KOPT-K1 (cell line): ENCODE results near the gene HUNK.
"Not testable (repeated sequence)": the region's sequence is repeated elsewhere in the genome, so short reads cannot be mapped to it uniquely, and the experiment has no call there.

Experiments
- H3K27ac ChIP-seq: fragments of 200-600 bp; sonication (generic); 2 replicates; pipeline ENCODE4 v1.5.1; 2016; ENCODE audit warnings: antibody characterized with exemption, mild to moderate bottlenecking, low read depth, low read length; ENCODE audit not compliant: poor library complexity, severe bottlenecking
- H3K36me3 ChIP-seq: fragments of 200-600 bp; sonication (generic); 2 replicates; pipeline ENCODE4 v1.5.1; 2017; ENCODE audit warnings: antibody characterized with exemption, mild to moderate bottlenecking, low read length, moderate library complexity; ENCODE audit not compliant: insufficient read depth
- H3K9me3 ChIP-seq: fragments of 200-600 bp; sonication (generic); 2 replicates; pipeline ENCODE4 v1.5.1; 2017; ENCODE audit warnings: antibody characterized with exemption, low read length, mild to moderate bottlenecking; ENCODE audit not compliant: insufficient read depth, poor library complexity, severe bottlenecking

Gene HUNK

DNA sequence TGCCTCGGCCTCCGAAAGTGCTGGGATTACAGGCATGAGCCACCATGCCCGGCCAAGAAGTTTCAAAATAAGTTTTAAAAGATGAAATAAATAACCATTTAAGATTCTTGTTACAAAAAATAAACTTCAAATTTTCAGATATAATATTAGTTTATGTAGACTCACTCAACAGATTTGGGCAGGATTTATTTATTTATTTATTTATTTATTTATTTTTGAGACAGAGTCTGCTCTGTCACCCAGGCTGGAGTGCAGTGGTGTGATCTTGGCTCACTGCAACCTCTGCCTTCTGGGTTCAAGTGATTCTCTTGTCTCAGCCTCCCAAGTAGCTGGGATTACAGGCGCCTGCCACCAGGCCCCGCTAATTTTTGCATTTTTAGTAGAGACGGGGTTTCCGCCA is 15.2 kb upstream of the HUNK start:
- H3K9me3 ChIP-seq, H3K36me3 ChIP-seq, H3K27ac ChIP-seq: not testable (repeated sequence)

DNA sequence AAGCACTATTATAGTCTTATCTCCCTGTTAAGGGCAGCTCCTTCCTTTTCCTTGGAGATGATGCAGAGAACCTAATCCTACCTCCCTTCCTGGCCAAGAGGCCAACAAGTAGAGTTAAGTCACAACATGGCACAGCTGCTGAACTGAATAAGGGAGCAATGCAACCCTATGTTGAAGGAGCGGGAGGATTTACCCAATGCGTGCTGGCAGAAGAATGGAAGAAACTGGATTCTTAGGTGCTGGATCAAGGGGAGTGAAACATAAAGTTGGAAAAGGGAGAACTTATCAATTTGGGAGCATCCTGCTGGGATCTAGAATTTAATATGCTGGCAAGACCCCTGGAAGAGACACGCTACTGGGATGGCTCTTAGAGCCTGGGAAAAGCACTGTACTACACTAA is 12.0 kb upstream of the HUNK start:
- no peak overlapping the region for H3K27ac ChIP-seq
- peaks cover 4% of the 10 kb centered on the region for H3K9me3 ChIP-seq

DNA sequence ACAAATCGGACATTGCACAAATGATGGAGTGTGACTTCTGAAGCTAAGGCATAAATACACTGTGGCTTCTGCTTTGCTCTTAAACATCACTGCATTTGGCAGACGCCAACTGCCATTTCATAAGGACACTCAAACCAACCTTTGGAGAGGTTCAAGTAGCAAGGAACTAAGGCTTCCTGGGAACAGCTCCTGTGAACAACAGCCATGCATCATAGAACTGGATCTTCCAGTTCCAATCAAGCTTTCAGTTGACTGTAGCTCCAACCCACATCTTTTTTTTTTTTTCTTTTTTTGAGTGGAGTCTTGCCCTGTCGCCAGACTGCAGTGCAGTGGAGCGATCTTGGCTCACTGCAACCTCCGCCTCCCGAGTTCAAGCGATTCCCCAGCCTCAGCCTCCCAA is 10.7 kb upstream of the HUNK start:
- Histone ChIP-seq H3K36me3 (no peaks in the 10 kb centered on the region), H3K9me3 (peaks cover 4% of the 10 kb centered on the region), H3K27ac (no peak overlapping the region)

More for the DNA sequence above, 12.0 kb upstream of the HUNK start:
- H3K36me3 ChIP-seq: no peaks in the 10 kb centered on the region

DNA sequence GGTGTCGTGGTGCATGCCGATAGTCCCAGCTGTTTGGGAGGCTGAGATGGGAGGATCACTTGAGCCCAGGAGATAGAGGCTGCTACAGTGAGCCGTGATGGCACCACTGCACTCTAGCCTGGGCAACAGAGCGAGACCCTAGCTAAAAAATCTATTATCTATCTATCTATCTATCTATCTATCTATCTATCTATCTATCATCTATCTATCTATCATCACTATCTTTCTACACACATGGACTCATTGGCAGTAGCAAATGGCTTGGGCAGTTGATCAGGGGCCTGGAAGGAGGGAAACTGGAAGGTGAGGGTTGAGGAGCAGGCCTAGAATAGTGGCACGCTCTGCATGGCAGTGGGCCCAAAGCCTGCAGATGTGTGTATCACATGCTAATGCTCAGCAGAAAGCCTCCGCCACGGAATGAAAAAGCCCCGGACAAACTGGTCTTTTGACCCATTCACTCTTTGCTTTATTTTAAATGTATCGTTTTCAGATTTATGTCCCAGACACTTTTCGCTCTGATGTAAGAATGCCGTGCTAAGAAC is 7.3 kb upstream of the HUNK start:
- no peaks in the 10 kb centered on the region for H3K36me3 ChIP-seq
- peaks cover 3% of the 10 kb centered on the region for H3K9me3 ChIP-seq
- H3K27ac ChIP-seq: no peak overlapping the region

DNA sequence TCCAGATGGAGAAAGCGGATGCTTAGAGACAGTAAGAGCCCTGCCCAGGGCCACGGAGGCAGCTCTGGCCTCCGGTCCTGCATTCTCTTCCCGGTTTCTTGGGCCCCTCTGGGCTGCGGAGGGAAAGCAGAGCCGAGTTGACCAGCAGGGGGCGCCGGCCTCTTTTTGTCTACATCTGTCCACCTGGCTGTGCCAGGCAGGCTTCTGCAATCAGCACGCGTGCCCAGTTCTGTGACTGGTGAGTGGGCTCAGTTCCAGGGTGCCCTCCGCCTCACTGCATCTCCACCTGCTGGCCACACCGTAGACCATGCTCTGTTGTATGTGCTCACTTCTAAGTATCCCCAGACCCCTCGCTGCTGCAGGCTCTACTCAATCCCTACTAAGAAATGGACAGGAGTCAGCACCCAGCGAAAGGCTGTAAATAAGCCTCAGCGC is 6.7 kb upstream of the HUNK start:
- Histone ChIP-seq H3K9me3 (no peaks in the 10 kb centered on the region), H3K36me3 (no peaks in the 10 kb centered on the region), H3K27ac (no peak overlapping the region)

DNA sequence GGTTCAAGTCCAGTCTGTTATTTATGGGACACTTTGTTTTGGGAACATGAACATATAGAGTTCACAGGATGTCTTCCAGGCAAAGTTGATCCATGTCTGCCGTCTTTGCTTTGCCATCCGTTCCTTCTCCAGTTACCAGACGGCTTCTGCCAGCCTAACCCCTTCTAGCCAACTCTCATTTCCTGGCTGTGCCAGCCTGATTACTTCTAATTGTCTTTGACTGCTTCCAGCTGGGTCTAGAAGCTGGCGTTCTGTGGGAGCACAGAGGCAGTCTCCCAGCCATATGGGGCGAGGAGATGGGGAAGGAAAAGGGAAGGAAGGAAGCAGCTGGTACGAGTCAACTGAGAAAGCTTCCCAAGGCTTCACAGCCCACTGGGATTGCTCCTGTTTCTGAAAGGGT is 3.1 kb upstream of the HUNK start:
- no peaks in the 10 kb centered on the region for H3K36me3 ChIP-seq
- peaks cover 14% of the 10 kb centered on the region for H3K9me3 ChIP-seq
- no peak overlapping the region for H3K27ac ChIP-seq

DNA sequence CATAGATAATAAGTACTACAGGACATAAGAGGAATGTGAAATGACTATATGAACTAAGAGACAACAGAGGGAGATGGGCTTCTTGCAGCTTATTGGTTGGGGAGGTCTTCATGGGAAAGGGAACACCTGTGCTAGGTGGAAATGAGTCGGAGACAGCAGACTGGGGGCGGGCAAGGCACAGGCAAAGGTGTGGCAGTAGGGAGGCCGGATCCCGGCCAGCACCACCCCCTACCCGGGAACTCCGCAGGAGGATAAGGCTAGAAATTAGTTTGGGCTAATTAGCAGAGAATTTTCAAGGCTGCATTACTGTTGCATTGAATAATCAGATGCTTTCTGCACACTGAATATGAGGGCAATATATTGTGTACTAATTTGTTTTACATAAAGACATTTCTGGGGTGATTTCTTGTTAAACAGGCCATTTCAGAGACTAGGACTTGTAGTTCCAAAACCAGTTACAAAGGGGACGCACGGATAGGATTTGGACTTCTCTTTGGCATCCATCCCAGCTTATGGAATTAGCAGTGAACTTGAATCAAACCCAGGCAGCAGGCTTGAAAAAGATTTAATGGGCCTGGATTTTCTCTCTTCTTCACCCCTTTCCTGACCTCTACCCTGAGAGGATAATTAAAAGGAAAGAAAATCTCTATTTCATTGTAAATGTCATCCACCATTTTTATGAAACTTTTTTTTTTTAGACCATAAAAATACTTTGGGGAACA is 2.2 kb upstream of the HUNK start:
- H3K9me3 ChIP-seq: peaks cover 14% of the 10 kb centered on the region
- H3K36me3 ChIP-seq: no peaks in the 10 kb centered on the region
- H3K27ac ChIP-seq: no peak overlapping the region

DNA sequence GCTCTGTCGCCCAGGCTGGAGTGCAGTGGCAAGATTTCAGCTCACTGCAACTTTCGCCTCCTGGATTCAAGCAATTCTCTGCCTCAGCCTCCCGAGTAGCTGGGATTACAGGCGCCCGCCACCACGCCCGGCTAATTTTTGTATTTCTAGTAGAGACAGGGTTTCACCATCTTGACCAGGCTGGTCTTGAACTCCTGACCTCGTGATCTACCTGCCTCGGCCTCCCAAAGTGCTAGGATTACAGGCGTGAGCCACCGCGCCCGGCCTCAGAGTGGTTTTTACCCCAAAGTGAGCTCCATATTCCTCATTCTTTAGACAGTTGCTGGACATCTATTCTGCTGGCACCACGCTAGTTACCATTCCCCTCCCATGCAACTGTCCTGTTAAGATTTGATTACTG is 1.4 kb upstream of the HUNK start:
- H3K36me3 ChIP-seq, H3K27ac ChIP-seq: not testable (repeated sequence)
- peaks cover 14% of the 10 kb centered on the region for H3K9me3 ChIP-seq

DNA sequence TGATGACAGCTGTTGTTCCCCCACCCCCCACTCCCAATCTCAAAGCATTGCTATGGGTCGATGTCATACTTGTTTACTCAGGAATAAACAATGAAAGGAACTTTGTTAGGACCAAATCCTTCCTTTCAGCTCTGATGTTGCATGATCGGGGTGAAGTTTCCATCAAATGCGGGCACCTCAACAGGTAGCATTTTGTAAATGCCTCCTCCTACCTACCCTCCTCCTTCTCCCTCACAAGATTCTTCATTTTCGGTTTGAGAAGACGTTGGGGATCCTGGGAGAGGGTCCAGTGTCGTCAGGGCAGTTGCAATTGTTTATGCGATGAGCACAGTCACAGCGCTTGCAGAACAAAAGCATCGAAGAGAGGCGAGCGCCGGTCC is 758 bp upstream of the HUNK start:
- peaks cover 14% of the 10 kb centered on the region for H3K9me3 ChIP-seq
- no peak overlapping the region for H3K27ac ChIP-seq
- H3K36me3 ChIP-seq: no peaks in the 10 kb centered on the region

DNA sequence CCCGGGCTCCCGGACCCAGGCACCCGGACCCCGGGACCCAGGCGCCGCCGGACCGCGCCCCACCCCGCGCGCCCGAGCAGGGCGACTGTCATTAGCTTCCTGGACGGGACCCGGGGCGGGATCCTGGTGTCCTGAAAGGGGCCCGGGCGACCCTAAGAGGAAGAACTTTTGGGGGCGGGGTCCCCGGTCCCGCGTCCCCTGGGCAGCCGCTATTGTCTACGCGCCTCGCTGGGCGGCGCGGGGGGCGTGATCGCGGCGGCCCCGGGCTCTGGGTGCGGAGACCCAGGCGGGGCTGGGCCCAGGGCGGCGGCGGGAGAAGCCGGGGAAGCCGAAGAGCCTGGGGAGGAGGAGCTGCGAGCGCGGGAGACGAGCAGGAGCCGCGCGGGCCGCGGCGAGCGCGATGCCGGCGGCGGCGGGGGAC is 465 bp downstream of the HUNK start:
- no peak overlapping the region for H3K27ac ChIP-seq
- H3K36me3 ChIP-seq: no peaks in the 10 kb centered on the region
- H3K9me3 ChIP-seq: peaks cover 14% of the 10 kb centered on the region

DNA sequence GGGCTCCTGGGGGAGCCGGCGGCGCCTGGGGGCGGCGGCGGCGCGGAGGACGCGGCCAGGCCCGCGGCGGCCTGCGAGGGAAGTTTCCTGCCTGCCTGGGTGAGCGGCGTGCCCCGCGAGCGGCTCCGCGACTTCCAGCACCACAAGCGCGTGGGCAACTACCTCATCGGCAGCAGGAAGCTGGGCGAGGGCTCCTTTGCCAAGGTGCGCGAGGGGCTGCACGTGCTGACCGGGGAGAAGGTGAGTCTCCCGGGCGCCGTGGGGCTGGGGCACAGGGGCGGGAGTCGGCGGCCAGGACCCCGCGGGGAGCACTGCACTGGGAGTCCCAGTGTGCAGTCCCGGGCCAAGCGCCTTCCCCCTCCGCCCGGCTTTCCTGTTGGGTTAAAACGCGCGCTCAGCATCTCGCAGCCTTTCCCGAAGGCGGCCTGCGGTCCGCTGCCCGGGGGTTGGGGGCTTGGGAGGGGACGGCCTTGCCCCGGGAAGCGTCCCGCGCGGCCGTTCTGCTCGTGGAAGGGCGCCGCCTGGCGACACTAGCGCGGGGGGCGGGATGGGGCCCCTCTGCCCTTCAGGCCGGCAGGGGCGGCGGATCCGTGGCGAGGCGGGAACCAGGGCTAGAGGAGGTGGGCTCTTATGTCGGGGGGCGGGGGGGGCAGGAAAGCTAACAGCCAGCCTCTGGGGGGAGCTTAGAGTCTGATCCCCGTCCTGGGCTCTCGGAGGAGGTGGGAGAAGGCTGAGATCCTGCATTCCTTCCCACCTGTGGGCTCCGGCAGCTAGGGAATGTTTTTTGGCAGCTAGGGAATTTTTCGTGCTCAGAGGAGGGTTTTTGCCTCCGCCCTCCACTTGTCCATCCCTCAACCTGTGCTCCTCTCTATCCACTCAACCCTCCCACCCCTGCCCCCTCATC is 1.1 kb downstream of the HUNK start:
- Histone ChIP-seq H3K36me3 (no peaks in the 10 kb centered on the region), H3K9me3 (peaks cover 14% of the 10 kb centered on the region), H3K27ac (no peak overlapping the region)

DNA sequence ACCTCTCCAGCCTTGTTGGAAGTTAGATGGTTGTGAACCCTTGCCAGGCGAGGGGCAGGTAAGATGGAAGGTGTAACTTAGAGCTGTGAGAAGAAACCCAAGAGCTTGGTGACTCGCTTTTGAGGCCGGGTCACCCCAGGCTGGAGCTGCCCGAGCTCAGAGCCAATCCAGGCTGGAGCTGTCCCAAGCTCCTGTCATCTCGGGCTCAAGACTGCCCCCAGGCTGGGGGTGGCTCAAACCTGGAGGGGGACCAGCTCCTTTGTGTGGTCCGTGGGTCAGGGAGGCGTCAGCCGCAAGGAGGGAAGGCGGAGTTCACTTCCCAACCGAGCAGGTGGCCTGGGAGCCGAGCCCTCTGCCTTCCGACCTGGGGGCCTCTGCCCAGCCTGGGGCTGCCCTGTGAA is 2.0 kb downstream of the HUNK start:
- H3K9me3 ChIP-seq: peaks cover 14% of the 10 kb centered on the region
- no peak overlapping the region for H3K27ac ChIP-seq
- H3K36me3 ChIP-seq: no peaks in the 10 kb centered on the region

DNA sequence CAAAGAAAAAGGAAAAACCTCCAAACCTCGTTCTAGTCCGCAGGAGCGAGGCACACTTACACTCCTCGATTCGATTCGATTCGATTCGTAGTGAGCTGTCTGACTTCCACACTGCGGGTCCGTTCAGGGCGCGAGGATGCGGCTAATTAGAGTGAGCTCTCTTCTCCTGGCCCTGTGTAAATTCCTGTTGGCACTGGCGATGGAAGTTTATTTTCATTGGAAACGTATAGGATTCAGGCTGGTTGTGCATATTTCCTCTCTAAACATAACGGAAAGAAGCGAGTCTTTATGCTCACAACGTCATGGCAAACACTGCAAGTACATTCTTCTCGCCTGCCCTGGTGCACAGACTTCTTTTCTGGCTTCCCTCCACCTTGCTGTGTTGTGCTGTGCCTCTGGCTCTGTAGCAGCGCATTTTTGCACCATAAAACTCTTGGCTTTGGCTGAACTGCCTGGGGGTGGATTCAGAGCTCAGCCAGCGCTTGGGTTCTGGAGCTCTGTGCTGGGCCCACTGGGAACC is 2.7 kb downstream of the HUNK start:
- no peak overlapping the region for H3K27ac ChIP-seq
- peaks cover 14% of the 10 kb centered on the region for H3K9me3 ChIP-seq
- no peaks in the 10 kb centered on the region for H3K36me3 ChIP-seq

DNA sequence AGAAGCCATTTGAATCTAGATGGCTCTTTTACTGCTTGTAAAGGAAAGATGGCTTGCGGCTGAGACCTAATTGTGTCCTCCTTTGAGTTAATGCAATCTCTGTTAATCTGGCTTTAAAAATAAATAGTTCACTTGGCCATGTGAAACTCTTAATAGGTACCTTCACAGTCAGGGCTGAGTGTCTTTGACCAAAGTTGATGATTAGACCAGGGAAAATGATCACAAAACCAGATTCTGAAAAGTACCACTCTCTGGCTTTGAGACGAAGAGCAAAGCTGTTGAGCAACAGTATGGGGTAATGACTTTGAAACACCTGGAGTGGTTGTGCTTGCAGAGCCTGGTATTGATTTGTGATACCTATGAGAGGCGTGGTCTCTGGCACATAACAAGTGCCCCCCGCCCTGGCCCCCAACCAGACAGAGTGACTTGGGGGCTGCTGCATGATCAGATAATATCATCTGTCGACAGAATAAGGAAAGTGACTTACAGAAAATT is 4.7 kb downstream of the HUNK start:
- peaks cover 6% of the 10 kb centered on the region for H3K9me3 ChIP-seq
- H3K36me3 ChIP-seq: no peaks in the 10 kb centered on the region
- no peak overlapping the region for H3K27ac ChIP-seq

DNA sequence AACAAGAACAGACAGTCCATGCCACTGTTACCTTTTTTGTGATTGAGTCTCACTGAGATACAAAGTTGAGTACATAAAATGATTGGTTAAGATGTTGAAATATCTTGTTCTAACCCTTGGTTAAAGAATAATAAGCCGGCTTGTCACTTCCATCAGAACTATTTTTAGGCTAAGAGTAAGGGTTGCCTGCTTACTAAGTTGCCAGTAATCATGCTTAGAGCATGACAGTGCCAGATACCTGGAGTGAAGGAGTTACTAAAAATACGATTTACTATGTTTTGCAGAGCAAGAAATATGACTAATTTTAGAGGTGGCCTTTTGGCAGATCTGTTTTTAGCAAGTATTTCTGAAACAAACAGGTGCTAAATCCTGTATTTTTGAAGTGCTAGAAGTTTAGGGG is 6.0 kb downstream of the HUNK start:
- Histone ChIP-seq H3K9me3 (peaks cover 2% of the 10 kb centered on the region), H3K36me3 (no peaks in the 10 kb centered on the region), H3K27ac (no peak overlapping the region)
